Ishikawa (cell line): ENCODE measurements around the gene LOXHD1.

Experiments used
- CEBPB ChIP-seq: IDR thresholded peaks from 2 replicates; pipeline ENCODE4 v1.6.1; 2012
- CREB1 ChIP-seq: IDR thresholded peaks from 2 replicates; pipeline ENCODE4 v1.6.1; 2012; ENCODE audit warnings: low read depth
- EGR1 ChIP-seq: IDR thresholded peaks from 2 replicates; pipeline ENCODE4 v1.6.1; 2012
- EP300 ChIP-seq: IDR thresholded peaks from 2 replicates; pipeline ENCODE4 v1.6.1; 2012; ENCODE audit warnings: borderline replicate concordance
- FOXM1 ChIP-seq: IDR thresholded peaks from 2 replicates; pipeline ENCODE4 v1.6.1; 2012; ENCODE audit warnings: low read depth, borderline replicate concordance
- MAX ChIP-seq: IDR thresholded peaks from 2 replicates; pipeline ENCODE4 v1.6.1; 2012
- NFIC ChIP-seq: IDR thresholded peaks from 2 replicates; pipeline ENCODE4 v1.6.1; 2012
- RAD21 ChIP-seq: IDR thresholded peaks from 2 replicates; pipeline ENCODE4 v1.6.1; 2012; ENCODE audit warnings: low read depth
- REST ChIP-seq: IDR thresholded peaks from 2 replicates; pipeline ENCODE4 v1.6.1; 2012; ENCODE audit warnings: low read depth, mild to moderate bottlenecking
- TAF1 ChIP-seq: IDR thresholded peaks from 2 replicates; pipeline ENCODE4 v1.6.1; 2012; ENCODE audit warnings: low read depth, mild to moderate bottlenecking
- TCF12 ChIP-seq: IDR thresholded peaks from 2 replicates; pipeline ENCODE4 v1.6.1; 2012; ENCODE audit warnings: low read depth
- TEAD4 ChIP-seq: IDR thresholded peaks from 2 replicates; pipeline ENCODE4 v1.6.1; 2012
- USF1 ChIP-seq: IDR thresholded peaks from 2 replicates; pipeline ENCODE4 v1.6.1; 2012
- YY1 ChIP-seq: IDR thresholded peaks from 2 replicates; pipeline ENCODE4 v1.6.1; 2012; ENCODE audit warnings: low read depth
- ZBTB7A ChIP-seq: IDR thresholded peaks from 2 replicates; pipeline ENCODE4 v1.6.1; 2012; ENCODE audit warnings: low read depth

Gene LOXHD1

DNA sequence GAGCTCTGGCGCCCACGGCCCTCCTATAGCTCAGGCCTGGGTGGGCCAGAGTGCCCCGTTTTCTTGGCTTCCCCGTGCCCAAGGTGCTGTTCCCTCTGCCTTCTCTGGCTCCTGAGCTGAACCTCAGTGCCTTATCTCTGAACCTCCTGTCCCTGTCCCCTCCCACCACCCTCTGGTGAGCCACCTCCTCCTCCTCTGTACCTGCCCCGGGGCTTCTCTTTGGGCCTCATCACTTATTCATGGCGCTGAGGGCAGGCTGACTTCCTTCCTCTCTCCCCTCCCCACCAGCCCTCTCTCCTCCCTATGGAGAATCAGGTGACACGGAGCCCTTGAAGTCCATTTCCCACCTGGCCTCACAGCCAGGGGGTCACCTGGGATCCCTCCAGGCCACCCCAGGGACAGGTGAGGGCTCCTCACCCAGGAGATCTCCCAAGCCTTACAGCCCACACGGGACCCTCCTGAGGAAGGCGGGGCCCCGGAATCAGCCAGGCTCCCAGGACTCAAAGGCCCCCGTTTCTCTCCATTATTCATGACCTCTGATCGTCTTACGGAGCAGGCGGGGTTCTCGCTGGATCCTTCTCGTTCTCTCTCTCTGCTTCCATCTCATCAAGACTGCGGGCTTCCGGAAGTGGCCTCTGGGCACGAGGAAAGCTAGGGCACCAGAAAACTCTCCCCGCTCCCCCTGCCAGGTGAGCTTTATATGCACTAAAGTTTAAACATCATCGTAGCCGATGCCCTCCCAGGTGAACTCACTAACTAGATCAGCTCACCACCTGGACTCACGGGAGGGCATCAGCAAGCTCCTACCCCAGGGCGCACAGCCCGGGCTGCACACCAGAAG is at the start of gene LOXHD1:
Gene LOXHD1, minus strand, starts transcription at position 106 of the 841 bp plus-strand sequence. CDS start 187 bp downstream, outside the sequence.
- no peak for TF ChIP-seq RAD21
- no peak for TF ChIP-seq REST
- no peak for TF ChIP-seq CREB1

GRCh38 chr18:46705521-46705920 is 48.5 kb upstream of the LOXHD1 start:
- no peak for TF ChIP-seq CREB1
- TF ChIP-seq CEBPB, result no peak
- no peak for TF ChIP-seq FOXM1
- no peak for TF ChIP-seq RAD21
- TF ChIP-seq ZBTB7A, result no peak
- TF ChIP-seq REST, result no peak
- TF ChIP-seq YY1, result no peak
- no peak for TF ChIP-seq EP300
- TF ChIP-seq NFIC, result no peak
- no peak for TF ChIP-seq TCF12
- no peak for TF ChIP-seq MAX
- no peak for TF ChIP-seq TAF1
- TF ChIP-seq EGR1, result no peak
- TF ChIP-seq TEAD4, result no peak

DNA sequence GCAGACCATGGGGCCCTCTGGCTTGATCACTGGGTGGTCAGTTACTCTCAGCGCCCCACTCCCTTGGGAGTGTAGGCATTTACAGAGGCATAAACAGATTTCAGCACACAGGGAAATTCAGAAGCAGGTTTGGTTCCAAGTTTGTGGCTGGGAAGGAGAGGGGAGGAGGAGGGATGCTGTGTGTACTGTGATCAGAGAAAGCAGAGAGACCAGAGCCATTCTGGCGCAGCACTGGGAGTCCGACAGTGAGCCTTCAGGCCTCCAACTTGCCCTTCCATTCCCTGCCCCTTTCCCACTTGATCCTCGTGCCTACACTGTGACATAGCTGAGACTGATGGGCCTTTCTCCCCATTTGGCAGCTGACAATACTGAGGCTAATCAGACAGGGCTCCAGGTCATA is 47.8 kb upstream of the LOXHD1 start:
- TF ChIP-seq TEAD4, result no peak
- no peak for TF ChIP-seq NFIC
- no peak for TF ChIP-seq EGR1
- TF ChIP-seq REST, result no peak
- TF ChIP-seq TAF1, result no peak
- no peak for TF ChIP-seq MAX
- TF ChIP-seq FOXM1, result no peak
- TF ChIP-seq YY1, result no peak
- no peak for TF ChIP-seq TCF12
- TF ChIP-seq CEBPB, result no peak
- TF ChIP-seq CREB1, result no peak
- TF ChIP-seq EP300, result no peak
- no peak for TF ChIP-seq USF1
- no peak for TF ChIP-seq RAD21
- no peak for TF ChIP-seq ZBTB7A

GRCh38 chr18:46704189-46704588 is 47.2 kb upstream of the LOXHD1 start:
- TF ChIP-seq TCF12, result no peak
- no peak for TF ChIP-seq CREB1
- TF ChIP-seq EP300, result no peak
- no peak for TF ChIP-seq RAD21
- no peak for TF ChIP-seq NFIC

DNA sequence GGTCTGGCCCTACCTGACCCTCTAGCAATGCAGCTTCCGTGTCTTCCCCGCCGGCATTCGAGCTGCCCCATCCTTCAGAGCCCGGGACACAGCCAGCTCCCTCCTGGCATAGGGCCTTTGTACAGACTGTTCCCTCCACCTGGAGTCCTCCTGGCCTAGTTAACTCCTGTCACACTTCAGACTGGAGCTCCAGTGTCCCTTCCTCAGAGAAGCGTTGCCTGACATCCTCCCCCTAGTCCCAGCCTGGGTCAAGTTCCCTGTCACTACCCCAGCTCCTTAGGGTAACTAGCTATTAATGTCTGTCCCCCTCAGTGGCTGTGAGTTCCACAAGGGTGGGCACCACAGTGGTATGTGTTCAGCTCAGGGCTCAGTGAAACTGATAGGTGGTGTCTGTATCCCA is 45.5 kb upstream of the LOXHD1 start:
- TF ChIP-seq RAD21 (no peak), YY1 (no peak), TEAD4 (no peak), NFIC (no peak), CREB1 (no peak), ZBTB7A (no peak), TAF1 (no peak), EP300 (no peak), CEBPB (no peak), EGR1 (no peak), TCF12 (no peak), MAX (no peak), USF1 (no peak), REST (no peak), FOXM1 (no peak)
